ENCODE results near the gene RPRD1B. TPM values are rescaled to one million over a fixed set of nuclear protein-coding genes. Genes with fewer than 3 reads are reported as not detected.
"Not testable (repeated sequence)": the region's sequence is repeated elsewhere in the genome, so short reads cannot be mapped to it uniquely, and the experiment has no call there.

Gene RPRD1B
- total and polyA plus RNA-seq, 5 donors, result 18.5 to 88.5 (median 67.7) TPM

- Histone ChIP-seq H3K4me3 (ENCODE audit: low read length) (no peak overlapping the region), H3K27me3 (ENCODE audit: control insufficient read depth, insufficient read depth) (no peaks in the 10 kb centered on the region), H3K4me1 (ENCODE audit: control insufficient read depth, insufficient read depth, low read length) (no peaks in the 10 kb centered on the region), H3K27ac (ENCODE audit: low read length) (no peak overlapping the region), H3K9me3 (ENCODE audit: control insufficient read depth, low read length) (no peaks in the 10 kb centered on the region)
- DNase-seq (no peak), ATAC-seq (peak in 1 of 2 donors; percentile 27)
- intact Hi-C loops (cut with DNase I), result no loop called here
- WGBS, result 90% methylated on average over 6 of the region's 6 CpGs
These were observed 32.2 kb upstream of the RPRD1B start for GRCh38 chr20:38001173-38001875.

GRCh38 chr20:38001981-38002380, 31.6 kb upstream of the RPRD1B start:
- WGBS, result 90% methylated on average over 4 of the region's 4 CpGs

GRCh38 chr20:38002422-38002821, 31.1 kb upstream of the RPRD1B start:
- Histone ChIP-seq H3K27ac (ENCODE audit: low read length) (no peak overlapping the region), H3K4me1 (ENCODE audit: control insufficient read depth, insufficient read depth, low read length) (no peaks in the 10 kb centered on the region), H3K27me3 (ENCODE audit: control insufficient read depth, insufficient read depth) (no peaks in the 10 kb centered on the region), H3K4me3 (ENCODE audit: low read length) (no peak overlapping the region), H3K9me3 (ENCODE audit: control insufficient read depth, low read length) (no peaks in the 10 kb centered on the region)
- ATAC-seq (peak in 1 of 2 donors; percentile 43), DNase-seq (no peak)
- intact Hi-C loops (cut with DNase I), result no loop called here
- WGBS, result 51% methylated on average over 8 of the region's 8 CpGs

More at GRCh38 chr20:38001981-38002380, 31.6 kb upstream of the RPRD1B start:
- H3K9me3 ChIP-seq (ENCODE audit: control insufficient read depth, low read length), result no peaks in the 10 kb centered on the region
- no peak overlapping the region for H3K4me3 ChIP-seq (ENCODE audit: low read length)
- H3K27ac ChIP-seq (ENCODE audit: low read length), result no peak overlapping the region
- DNase-seq, result peak in 2 of 3 donors; percentile 28 to 72
- no peaks in the 10 kb centered on the region for H3K27me3 ChIP-seq (ENCODE audit: control insufficient read depth, insufficient read depth)
- no peaks in the 10 kb centered on the region for H3K4me1 ChIP-seq (ENCODE audit: control insufficient read depth, insufficient read depth, low read length)
- ATAC-seq, result peak; percentile 18 to 73
- intact Hi-C loops (cut with DNase I), result no loop called here

DNA sequence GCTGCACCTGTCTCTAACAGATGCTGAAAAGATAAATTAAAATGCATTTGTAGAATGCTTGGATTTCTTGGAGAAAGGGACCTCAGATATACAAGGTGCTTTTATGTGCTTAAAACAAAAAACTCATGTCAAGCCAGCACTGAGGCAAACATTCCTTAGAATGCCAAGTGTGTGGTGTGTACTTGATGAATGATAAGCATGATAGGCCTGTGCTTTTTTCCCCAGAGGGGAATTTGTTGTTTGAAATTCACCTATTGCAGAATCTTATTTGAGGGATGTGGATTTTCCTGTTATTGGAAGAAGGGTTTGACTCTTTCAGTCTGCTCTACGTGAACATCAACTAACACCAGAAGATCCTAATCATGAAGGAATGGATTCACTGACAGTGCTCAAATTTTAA, 29.1 kb upstream of the RPRD1B start:
- DNase-seq (no peak), ATAC-seq (no peak)
- 89% methylated on average over 1 of the region's 1 CpG for WGBS
- Histone ChIP-seq H3K4me3 (ENCODE audit: low read length) (no peak overlapping the region), H3K27ac (ENCODE audit: low read length) (no peak overlapping the region), H3K9me3 (ENCODE audit: control insufficient read depth, low read length) (no peaks in the 10 kb centered on the region), H3K4me1 (ENCODE audit: control insufficient read depth, insufficient read depth, low read length) (no peaks in the 10 kb centered on the region), H3K27me3 (ENCODE audit: control insufficient read depth, insufficient read depth) (no peaks in the 10 kb centered on the region)
- intact Hi-C loops (cut with DNase I), result no loop called here

- WGBS, result 82% methylated on average over 5 of the region's 5 CpGs
- Histone ChIP-seq H3K27ac (ENCODE audit: low read length) (no peak overlapping the region), H3K4me1 (ENCODE audit: control insufficient read depth, insufficient read depth, low read length) (no peaks in the 10 kb centered on the region), H3K4me3 (ENCODE audit: low read length) (no peak overlapping the region), H3K27me3 (ENCODE audit: control insufficient read depth, insufficient read depth) (no peaks in the 10 kb centered on the region), H3K9me3 (ENCODE audit: control insufficient read depth, low read length) (no peaks in the 10 kb centered on the region)
- DNase-seq (no peak), ATAC-seq (no peak)
- intact Hi-C loops (cut with DNase I), result no loop called here
These were observed 27.6 kb upstream of the RPRD1B start for GRCh38 chr20:38005903-38006302.

DNA sequence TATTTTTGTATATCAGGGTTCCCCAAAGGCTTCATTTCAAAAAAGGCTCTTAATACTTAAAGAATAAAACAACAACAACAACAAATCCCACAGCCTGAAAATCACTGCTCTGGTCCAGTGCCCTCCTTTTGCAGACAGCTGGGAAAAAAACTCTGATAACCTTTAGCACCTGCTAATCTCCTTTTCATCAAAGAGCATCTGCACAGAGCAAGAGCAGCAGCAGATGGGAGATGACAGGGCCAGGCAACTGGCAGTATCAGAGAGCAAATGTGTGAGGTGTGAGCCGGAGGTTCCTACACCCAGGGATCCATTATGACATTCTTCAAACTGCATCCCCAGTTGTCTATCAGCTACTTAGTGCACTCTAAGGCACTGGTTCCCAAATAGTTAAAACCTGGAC, 26.0 kb upstream of the RPRD1B start:
- intact Hi-C loops (cut with DNase I), result no loop called here
- ATAC-seq (no peak), DNase-seq (no peak)
- H3K4me1 ChIP-seq (ENCODE audit: control insufficient read depth, insufficient read depth, low read length), result no peaks in the 10 kb centered on the region
- 88% methylated on average over 1 of the region's 1 CpG for WGBS
- H3K4me3 ChIP-seq (ENCODE audit: low read length), result no peak overlapping the region
- no peaks in the 10 kb centered on the region for H3K27me3 ChIP-seq (ENCODE audit: control insufficient read depth, insufficient read depth)
- no peaks in the 10 kb centered on the region for H3K9me3 ChIP-seq (ENCODE audit: control insufficient read depth, low read length)
- H3K27ac ChIP-seq (ENCODE audit: low read length), result no peak overlapping the region

- Histone ChIP-seq H3K4me3 (ENCODE audit: low read length) (no peak overlapping the region), H3K27ac (ENCODE audit: low read length) (no peak overlapping the region), H3K9me3 (ENCODE audit: control insufficient read depth, low read length) (no peaks in the 10 kb centered on the region), H3K27me3 (ENCODE audit: control insufficient read depth, insufficient read depth) (no peaks in the 10 kb centered on the region), H3K4me1 (ENCODE audit: control insufficient read depth, insufficient read depth, low read length) (no peaks in the 10 kb centered on the region)
- ATAC-seq, result no peak
- no peak for DNase-seq
- intact Hi-C loops (cut with DNase I), result no loop called here
- 96% methylated on average over 5 of the region's 5 CpGs for WGBS
These were observed 25.2 kb upstream of the RPRD1B start for GRCh38 chr20:38008233-38008944.

- WGBS, result 96% methylated on average over 5 of the region's 5 CpGs
- not testable (repeated sequence) for H3K9me3 ChIP-seq (ENCODE audit: control insufficient read depth, low read length)
These were observed 24.1 kb upstream of the RPRD1B start for GRCh38 chr20:38009416-38009815.

GRCh38 chr20:38011696-38012095, 21.9 kb upstream of the RPRD1B start:
- H3K4me1 ChIP-seq (ENCODE audit: control insufficient read depth, insufficient read depth, low read length), result no peaks in the 10 kb centered on the region
- no peak overlapping the region for H3K27ac ChIP-seq (ENCODE audit: low read length)
- WGBS, result 95% methylated on average over 5 of the region's 5 CpGs
- intact Hi-C loops (cut with DNase I), result no loop called here
- no peak for DNase-seq
- no peaks in the 10 kb centered on the region for H3K27me3 ChIP-seq (ENCODE audit: control insufficient read depth, insufficient read depth)
- no peak overlapping the region for H3K4me3 ChIP-seq (ENCODE audit: low read length)
- no peaks in the 10 kb centered on the region for H3K9me3 ChIP-seq (ENCODE audit: control insufficient read depth, low read length)
- no peak for ATAC-seq

More at GRCh38 chr20:38009416-38009815, 24.1 kb upstream of the RPRD1B start:
- H3K4me1 ChIP-seq (ENCODE audit: control insufficient read depth, insufficient read depth, low read length); H3K27me3 ChIP-seq (ENCODE audit: control insufficient read depth, insufficient read depth); ATAC-seq; DNase-seq; intact Hi-C loops (cut with DNase I); H3K4me3 ChIP-seq (ENCODE audit: low read length); H3K27ac ChIP-seq (ENCODE audit: low read length): not testable (repeated sequence)

DNA sequence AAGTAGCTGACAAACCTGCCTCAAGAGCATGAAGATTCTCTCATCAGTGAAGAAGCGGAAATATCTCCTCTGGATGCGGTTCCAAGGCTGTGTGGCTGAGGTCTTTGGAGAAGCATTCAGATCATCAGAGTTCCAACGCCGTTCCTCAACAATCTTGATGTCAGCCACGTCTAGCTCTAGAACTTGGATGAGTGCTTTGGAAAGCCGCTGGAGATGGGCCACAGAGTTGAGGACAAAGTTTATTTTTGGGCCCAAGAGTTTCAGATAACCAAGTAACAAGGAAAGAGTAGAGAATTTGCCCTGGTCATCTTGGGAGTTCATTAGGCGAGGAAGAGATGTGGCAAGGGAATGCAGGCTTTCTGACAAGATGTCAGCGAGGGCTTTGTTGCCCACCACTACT, 21.2 kb upstream of the RPRD1B start:
- DNase-seq (no peak), ATAC-seq (no peak)
- 88% methylated on average over 8 of the region's 8 CpGs for WGBS
- H3K9me3 ChIP-seq (ENCODE audit: control insufficient read depth, low read length), result no peaks in the 10 kb centered on the region
- H3K27me3 ChIP-seq (ENCODE audit: control insufficient read depth, insufficient read depth), result no peaks in the 10 kb centered on the region
- no peaks in the 10 kb centered on the region for H3K4me1 ChIP-seq (ENCODE audit: control insufficient read depth, insufficient read depth, low read length)
- no peak overlapping the region for H3K4me3 ChIP-seq (ENCODE audit: low read length)
- intact Hi-C loops (cut with DNase I), result no loop called here
- H3K27ac ChIP-seq (ENCODE audit: low read length), result peak overlapping the region; percentile 14

- intact Hi-C loops (cut with DNase I), result no loop called here
- 69% methylated on average over 2 of the region's 2 CpGs for WGBS
- no peak overlapping the region for H3K27ac ChIP-seq (ENCODE audit: low read length)
These were observed 19.7 kb upstream of the RPRD1B start for GRCh38 chr20:38013887-38014286.

More at GRCh38 chr20:38013887-38014286, 19.7 kb upstream of the RPRD1B start:
- no peaks in the 10 kb centered on the region for H3K4me1 ChIP-seq (ENCODE audit: control insufficient read depth, insufficient read depth, low read length)
- H3K9me3 ChIP-seq (ENCODE audit: control insufficient read depth, low read length), result peaks cover 2% of the 10 kb centered on the region
- H3K4me3 ChIP-seq (ENCODE audit: low read length), result no peak overlapping the region
- DNase-seq (no peak), ATAC-seq (no peak)
- no peaks in the 10 kb centered on the region for H3K27me3 ChIP-seq (ENCODE audit: control insufficient read depth, insufficient read depth)

Data from right cardiac atrium (tissue), 5 donors.